SHP77 (cell line): Measurements from ENCODE around the gene BIRC5.

Experiments used
- DNase-seq, 2 experiments: peaks; one replicate each; lab custom pipeline; 2025; lab: John Stamatoyannopoulos, UW

Gene BIRC5

GRCh38 chr17:78256707-78257591, 42.9 kb downstream of the BIRC5 start:
- DNase-seq, result no peak

GRCh38 chr17:78257810-78258322, 43.8 kb downstream of the BIRC5 start:
- peak in 1 of 2 experiments; percentile 58 for DNase-seq

- DNase-seq, result peak; percentile 76 to 92
Observed at GRCh38 chr17:78258323-78259191, 44.5 kb downstream of the BIRC5 start.

- no peak for DNase-seq
Observed at GRCh38 chr17:78259192-78259554, 45.1 kb downstream of the BIRC5 start.

- peak in 1 of 2 experiments; percentile 24 for DNase-seq
Observed at GRCh38 chr17:78263063-78263735, 49.1 kb downstream of the BIRC5 start.

GRCh38 chr17:78263736-78264340, 49.8 kb downstream of the BIRC5 start:
- DNase-seq, result no peak

GRCh38 chr17:78264590-78264989, 50.5 kb downstream of the BIRC5 start:
- no peak for DNase-seq

GRCh38 chr17:78265121-78265520, 51.1 kb downstream of the BIRC5 start:
- DNase-seq, result no peak

GRCh38 chr17:78266231-78266631, 52.2 kb downstream of the BIRC5 start:
- DNase-seq, result peak in 1 of 2 experiments; percentile 51

- peak in 1 of 2 experiments; percentile 39 for DNase-seq
Observed at GRCh38 chr17:78266771-78267170, 52.7 kb downstream of the BIRC5 start.

- no peak for DNase-seq
Observed at GRCh38 chr17:78267253-78268073, 53.4 kb downstream of the BIRC5 start.

GRCh38 chr17:78268191-78268874, 54.3 kb downstream of the BIRC5 start:
- DNase-seq, result peak in 1 of 2 experiments; percentile 29

GRCh38 chr17:78268951-78269905, 55.2 kb downstream of the BIRC5 start:
- peak; percentile 67 to 80 for DNase-seq

GRCh38 chr17:78269955-78270381, 55.9 kb downstream of the BIRC5 start:
- DNase-seq, result no peak

- DNase-seq, result peak; percentile 28 to 53
Observed at GRCh38 chr17:78271419-78272170, 57.5 kb downstream of the BIRC5 start.

GRCh38 chr17:78272181-78272913, 58.3 kb downstream of the BIRC5 start:
- peak; percentile 94 to 98 for DNase-seq

GRCh38 chr17:78272914-78273258, 58.8 kb downstream of the BIRC5 start:
- DNase-seq, result no peak
